Eye (tissue), 1 donor: ENCODE results near the gene BUD23.
A peak's percentile ranks its signal among the peaks of the same experiment; 100 is the strongest.

Experiments used
- DNase-seq: peaks from one replicate; pipeline ENCODE4 v3.0.0-alpha.2; 2015

The BUD23 gene

DNA sequence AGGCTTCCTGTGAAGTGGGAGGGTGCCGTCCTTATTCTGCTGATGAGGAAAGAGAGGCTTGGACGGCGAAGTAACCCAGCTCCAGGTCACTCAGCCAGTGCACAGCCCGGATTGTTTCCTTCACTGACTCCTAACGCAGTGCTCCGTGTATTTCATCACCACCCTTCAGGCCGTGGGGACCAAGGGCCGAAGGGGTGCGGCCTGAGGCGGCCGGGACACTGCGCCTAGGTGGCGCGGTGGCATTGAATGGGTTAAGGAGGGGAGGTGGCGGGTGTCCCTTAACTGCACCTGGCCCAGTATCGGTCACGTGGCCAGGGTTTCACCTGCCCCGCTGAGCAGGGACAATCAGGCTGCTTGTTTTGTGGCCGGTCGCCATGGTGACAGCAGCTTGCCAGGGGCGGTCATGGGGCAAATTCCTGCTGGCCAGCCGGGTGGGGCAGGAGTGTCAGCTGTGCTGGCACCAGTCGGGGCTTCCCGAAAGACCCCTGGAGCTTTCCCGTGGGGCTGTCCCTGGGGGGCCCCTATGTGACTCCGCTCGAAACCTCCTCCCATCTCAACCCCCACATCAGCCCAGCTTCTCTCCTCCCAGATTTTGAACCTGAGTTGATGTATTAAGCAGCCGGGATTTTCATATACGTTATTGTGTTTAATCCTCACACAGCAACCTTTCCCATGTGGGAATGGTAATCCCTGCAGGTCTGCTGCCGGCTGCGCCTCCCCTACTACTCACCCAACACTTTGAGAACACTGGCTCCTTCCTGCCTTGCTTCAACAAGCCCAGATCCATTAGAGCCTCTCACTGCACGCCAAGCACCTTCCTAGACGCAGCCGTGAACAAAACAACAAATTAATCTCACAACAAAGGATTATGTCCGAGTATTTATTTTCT, 59.6 kb downstream of the BUD23 start:
- DNase-seq = peak; percentile 94

DNA sequence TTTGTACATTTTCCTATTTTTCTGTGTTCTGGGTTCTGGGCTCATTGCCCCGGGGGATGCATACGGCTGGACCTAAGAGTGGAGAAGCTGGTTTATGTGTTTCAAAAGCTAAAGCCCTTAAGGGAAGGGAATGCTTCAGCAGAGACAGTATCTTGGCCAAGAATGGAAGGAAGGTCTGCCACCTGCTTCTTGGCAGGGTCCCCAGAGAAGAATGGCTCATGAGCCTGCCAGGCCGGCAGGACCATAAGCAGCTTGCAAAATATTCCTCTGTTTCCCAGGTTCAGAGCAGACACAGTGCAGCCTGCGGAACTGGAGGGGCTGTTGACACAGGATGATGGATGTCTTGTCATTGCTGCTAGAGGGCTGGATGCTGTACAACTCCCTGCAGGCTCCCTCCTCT, 63.0 kb downstream of the BUD23 start:
- no peak for DNase-seq
